Measurements from ENCODE around the gene SMIM28. TPM values are rescaled to one million over a fixed set of nuclear protein-coding genes. Genes with fewer than 3 reads are reported as not detected.
"Not testable (repeated sequence)": the region's sequence is repeated elsewhere in the genome, so short reads cannot be mapped to it uniquely, and the experiment has no call there.

SMIM28 gene
- total RNA-seq, 2 donors from 2014 or later = not detected

GRCh38 chr6:138424004-138424904, 46.5 kb downstream of the SMIM28 start:
- no peaks in the 10 kb centered on the region for H3K9me3 ChIP-seq
- no peak for DNase-seq (ENCODE audit: low spot score)
- no peaks in the 10 kb centered on the region for H3K4me1 ChIP-seq (ENCODE audit: control insufficient read depth in 1 of 2, low read depth in 2 of 2)
- no peak overlapping the region for H3K27ac ChIP-seq
- TF ChIP-seq, protein P1, sequence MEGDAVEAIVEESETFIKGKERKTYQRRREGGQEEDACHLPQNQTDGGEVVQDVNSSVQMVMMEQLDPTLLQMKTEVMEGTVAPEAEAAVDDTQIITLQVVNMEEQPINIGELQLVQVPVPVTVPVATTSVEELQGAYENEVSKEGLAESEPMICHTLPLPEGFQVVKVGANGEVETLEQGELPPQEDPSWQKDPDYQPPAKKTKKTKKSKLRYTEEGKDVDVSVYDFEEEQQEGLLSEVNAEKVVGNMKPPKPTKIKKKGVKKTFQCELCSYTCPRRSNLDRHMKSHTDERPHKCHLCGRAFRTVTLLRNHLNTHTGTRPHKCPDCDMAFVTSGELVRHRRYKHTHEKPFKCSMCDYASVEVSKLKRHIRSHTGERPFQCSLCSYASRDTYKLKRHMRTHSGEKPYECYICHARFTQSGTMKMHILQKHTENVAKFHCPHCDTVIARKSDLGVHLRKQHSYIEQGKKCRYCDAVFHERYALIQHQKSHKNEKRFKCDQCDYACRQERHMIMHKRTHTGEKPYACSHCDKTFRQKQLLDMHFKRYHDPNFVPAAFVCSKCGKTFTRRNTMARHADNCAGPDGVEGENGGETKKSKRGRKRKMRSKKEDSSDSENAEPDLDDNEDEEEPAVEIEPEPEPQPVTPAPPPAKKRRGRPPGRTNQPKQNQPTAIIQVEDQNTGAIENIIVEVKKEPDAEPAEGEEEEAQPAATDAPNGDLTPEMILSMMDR (IDR thresholded peaks at IDR 0.05) = no peak
- no peak overlapping the region for H3K4me3 ChIP-seq
- no peaks in the 10 kb centered on the region for H3K36me3 ChIP-seq
- ATAC-seq (ENCODE audit: insufficient number of reproducible peaks, low FRiP score, low read depth) = no peak
- H3K27me3 ChIP-seq (replicated peaks; ENCODE audit: insufficient read depth) = no peaks in the 10 kb centered on the region

DNA sequence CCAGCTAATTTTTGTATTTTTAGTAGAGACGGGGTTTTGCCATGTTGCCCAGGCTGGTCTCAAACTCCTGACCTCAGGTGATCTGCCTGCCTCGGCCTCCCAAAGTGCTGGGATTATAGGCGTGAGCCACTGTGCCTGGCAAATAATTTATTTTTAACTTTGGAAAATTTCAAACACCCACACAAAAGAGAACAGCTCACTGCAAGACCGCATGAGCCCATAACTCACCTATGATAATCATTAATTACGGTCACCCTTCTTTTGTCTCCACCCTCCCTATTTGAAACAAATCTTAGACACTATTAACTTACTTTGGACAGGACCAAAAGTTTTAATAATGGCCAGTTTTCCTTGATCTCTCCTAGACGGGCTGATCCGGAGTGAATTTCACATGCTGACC, 47.6 kb downstream of the SMIM28 start:
- not testable (repeated sequence) for H3K27ac ChIP-seq; DNase-seq (ENCODE audit: low spot score); ATAC-seq (ENCODE audit: insufficient number of reproducible peaks, low FRiP score, low read depth); H3K9me3 ChIP-seq; H3K27me3 ChIP-seq (replicated peaks; ENCODE audit: insufficient read depth); H3K36me3 ChIP-seq; H3K4me1 ChIP-seq (ENCODE audit: control insufficient read depth in 1 of 2, low read depth in 2 of 2); H3K4me3 ChIP-seq

DNA sequence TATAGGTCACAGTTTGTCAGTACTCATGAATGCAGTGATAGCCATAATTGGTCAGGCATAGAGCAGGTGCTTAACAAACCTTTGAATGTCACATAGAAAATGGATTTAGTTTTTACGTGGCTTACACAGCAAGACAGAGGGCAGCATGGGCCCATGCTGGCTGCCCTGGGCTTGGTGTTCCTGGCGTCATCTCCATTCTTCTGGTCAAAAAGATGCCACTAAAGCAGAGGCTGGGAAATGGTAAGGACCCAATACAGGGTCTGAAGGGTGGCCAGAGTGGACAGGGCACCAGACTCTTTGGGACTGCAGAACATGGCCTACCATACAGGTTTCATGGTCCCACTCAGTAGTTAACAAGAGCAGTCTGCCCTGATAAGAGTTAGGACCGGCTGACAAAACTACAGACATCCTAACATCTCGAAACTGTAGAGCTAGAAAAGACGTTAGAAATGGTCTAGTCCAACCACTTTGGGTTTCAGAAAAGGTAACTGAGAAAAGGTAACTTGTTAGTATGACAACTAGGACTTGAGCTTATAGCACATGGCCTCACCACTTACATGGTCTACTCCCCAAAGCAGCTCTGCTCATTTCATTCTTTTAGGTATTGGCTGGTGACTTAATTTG, 48.9 kb downstream of the SMIM28 start:
- TF ChIP-seq, protein P1 (IDR thresholded peaks at IDR 0.05) = no peak
- no peaks in the 10 kb centered on the region for H3K9me3 ChIP-seq
- no peaks in the 10 kb centered on the region for H3K4me1 ChIP-seq (ENCODE audit: control insufficient read depth in 1 of 2, low read depth in 2 of 2)
- no peak for DNase-seq (ENCODE audit: low spot score)
- H3K4me3 ChIP-seq = no peak overlapping the region
- H3K27ac ChIP-seq = no peak overlapping the region
- H3K27me3 ChIP-seq (replicated peaks; ENCODE audit: insufficient read depth) = no peaks in the 10 kb centered on the region
- ATAC-seq (ENCODE audit: insufficient number of reproducible peaks, low FRiP score, low read depth) = no peak
- no peaks in the 10 kb centered on the region for H3K36me3 ChIP-seq

GRCh38 chr6:138427701-138428100, 50.0 kb downstream of the SMIM28 start:
- Histone ChIP-seq H3K36me3 (no peaks in the 10 kb centered on the region), H3K9me3 (no peaks in the 10 kb centered on the region), H3K4me1 (ENCODE audit: control insufficient read depth in 1 of 2, low read depth in 2 of 2) (no peaks in the 10 kb centered on the region), H3K4me3 (no peak overlapping the region), H3K27ac (no peak overlapping the region), H3K27me3 (replicated peaks; ENCODE audit: insufficient read depth) (no peaks in the 10 kb centered on the region)
- TF ChIP-seq, protein P1 (IDR thresholded peaks at IDR 0.05) = no peak
- ATAC-seq (ENCODE audit: insufficient number of reproducible peaks, low FRiP score, low read depth) (no peak), DNase-seq (ENCODE audit: low spot score) (no peak)

GRCh38 chr6:138428944-138429598, 51.4 kb downstream of the SMIM28 start:
- DNase-seq (ENCODE audit: low spot score) = no peak
- Histone ChIP-seq H3K9me3 (no peaks in the 10 kb centered on the region), H3K4me3 (no peak overlapping the region), H3K36me3 (no peaks in the 10 kb centered on the region), H3K27ac (no peak overlapping the region), H3K27me3 (replicated peaks; ENCODE audit: insufficient read depth) (no peaks in the 10 kb centered on the region), H3K4me1 (ENCODE audit: control insufficient read depth in 1 of 2, low read depth in 2 of 2) (no peaks in the 10 kb centered on the region)
- ATAC-seq (ENCODE audit: insufficient number of reproducible peaks, low FRiP score, low read depth) = no peak
- TF ChIP-seq, protein P1 (IDR thresholded peaks at IDR 0.05) = peak; percentile 52

Measured in thoracic aorta (tissue), 2 donors.